Mucosa of descending colon (tissue), 3 donors: ENCODE measurements around the gene PPP1R9B. TPM values are rescaled to one million over a fixed set of nuclear protein-coding genes. Genes with fewer than 3 reads are reported as not detected.

Source experiments
- ATAC-seq: fragments of 200-7000 bp; cut with Tn5 transposase; one replicate; pipeline ENCODE4 v1.9.1; 2020; ENCODE audit warnings: mild to moderate bottlenecking, moderate library complexity
- DNase-seq, 3 donors: peaks; one replicate each; pipeline ENCODE4 v3.0.0-alpha.2; 2020
- H3K36me3 ChIP-seq: fragments of 200-600 bp; one replicate; pipeline ENCODE4 v1.8.0; 2021; ENCODE audit warnings: low read depth, mild to moderate bottlenecking
- H3K4me1 ChIP-seq: fragments of 200-600 bp; one replicate; pipeline ENCODE4 v1.8.0; 2021; ENCODE audit warnings: low read depth, mild to moderate bottlenecking
- H3K4me3 ChIP-seq: fragments of 200-600 bp; one replicate; pipeline ENCODE4 v1.8.0; 2021; ENCODE audit warnings: mild to moderate bottlenecking
- H3K9me3 ChIP-seq: fragments of 200-600 bp; one replicate; pipeline ENCODE4 v1.8.0; 2021; ENCODE audit warnings: mild to moderate bottlenecking
- intact Hi-C, 2 donors: fragments of 100-400 bp; cut with DNase I in 1 of 2; cut with micrococcal nuclease in 1 of 2; formaldehyde crosslinking; loops; one replicate each; pipeline versions ENCODE4 v1.11.0 to v1.11.1; 2022; cut with DNase I, micrococcal nuclease
- total RNA-seq, 3 donors: library from RNA; stranded (reverse); fragmentation: NEBNext Ultra II Directional in 2 of 3; extraction: Animal tissue kit (Norgen Biotek cat#: 25700) in 2 of 3; gene quantifications; one replicate each; pipeline versions ENCODE4 v1.2.1 to v1.2.4, GENCODE V29; 2021 to 2023
- TF ChIP-seq, protein P1 (sequence below): fragments of 200-600 bp; IDR thresholded peaks from one replicate; pipeline ENCODE4 v1.8.0; 2022; ENCODE audit warnings: antibody characterized with exemption, mild to moderate bottlenecking
- donor health status: DM: no; HTN: no; CAD: no; lungs with moderate emphysema.
- donor health status: DM: no; HTN: no; CAD: no.
- donor health status: DM: no; HTN: yes; CAD: no.

The PPP1R9B gene
- total RNA-seq, 3 donors from 2014 or later = 27.3 to 47.5 (median 33.1) TPM

- DNase-seq (peak in 1 of 3 donors; percentile 33), ATAC-seq (no peak)
- H3K4me3 ChIP-seq = no peak overlapping the region
- peaks cover 2% of the 10 kb centered on the region for H3K36me3 ChIP-seq
- TF ChIP-seq, protein P1, sequence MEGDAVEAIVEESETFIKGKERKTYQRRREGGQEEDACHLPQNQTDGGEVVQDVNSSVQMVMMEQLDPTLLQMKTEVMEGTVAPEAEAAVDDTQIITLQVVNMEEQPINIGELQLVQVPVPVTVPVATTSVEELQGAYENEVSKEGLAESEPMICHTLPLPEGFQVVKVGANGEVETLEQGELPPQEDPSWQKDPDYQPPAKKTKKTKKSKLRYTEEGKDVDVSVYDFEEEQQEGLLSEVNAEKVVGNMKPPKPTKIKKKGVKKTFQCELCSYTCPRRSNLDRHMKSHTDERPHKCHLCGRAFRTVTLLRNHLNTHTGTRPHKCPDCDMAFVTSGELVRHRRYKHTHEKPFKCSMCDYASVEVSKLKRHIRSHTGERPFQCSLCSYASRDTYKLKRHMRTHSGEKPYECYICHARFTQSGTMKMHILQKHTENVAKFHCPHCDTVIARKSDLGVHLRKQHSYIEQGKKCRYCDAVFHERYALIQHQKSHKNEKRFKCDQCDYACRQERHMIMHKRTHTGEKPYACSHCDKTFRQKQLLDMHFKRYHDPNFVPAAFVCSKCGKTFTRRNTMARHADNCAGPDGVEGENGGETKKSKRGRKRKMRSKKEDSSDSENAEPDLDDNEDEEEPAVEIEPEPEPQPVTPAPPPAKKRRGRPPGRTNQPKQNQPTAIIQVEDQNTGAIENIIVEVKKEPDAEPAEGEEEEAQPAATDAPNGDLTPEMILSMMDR = no peak
- intact Hi-C loops = loop anchor here in 1 of 2 donors (5.0 to 10.0 kb wide), 2 partner anchors 63 to 215 kb away; no protein-coding TSS in a partner anchor
- H3K4me1 ChIP-seq = no peaks in the 10 kb centered on the region
- no peaks in the 10 kb centered on the region for H3K9me3 ChIP-seq
These were observed 60.4 kb downstream of the PPP1R9B start for GRCh38 chr17:50090071-50090470.

- ATAC-seq (no peak), DNase-seq (no peak)
- Histone ChIP-seq H3K4me3 (no peak overlapping the region), H3K4me1 (no peaks in the 10 kb centered on the region), H3K36me3 (no peaks in the 10 kb centered on the region), H3K9me3 (no peaks in the 10 kb centered on the region)
- TF ChIP-seq, protein P1 = no peak
- intact Hi-C loops = no loop called here
These were observed 61.3 kb downstream of the PPP1R9B start for GRCh38 chr17:50088952-50089825.

DNA sequence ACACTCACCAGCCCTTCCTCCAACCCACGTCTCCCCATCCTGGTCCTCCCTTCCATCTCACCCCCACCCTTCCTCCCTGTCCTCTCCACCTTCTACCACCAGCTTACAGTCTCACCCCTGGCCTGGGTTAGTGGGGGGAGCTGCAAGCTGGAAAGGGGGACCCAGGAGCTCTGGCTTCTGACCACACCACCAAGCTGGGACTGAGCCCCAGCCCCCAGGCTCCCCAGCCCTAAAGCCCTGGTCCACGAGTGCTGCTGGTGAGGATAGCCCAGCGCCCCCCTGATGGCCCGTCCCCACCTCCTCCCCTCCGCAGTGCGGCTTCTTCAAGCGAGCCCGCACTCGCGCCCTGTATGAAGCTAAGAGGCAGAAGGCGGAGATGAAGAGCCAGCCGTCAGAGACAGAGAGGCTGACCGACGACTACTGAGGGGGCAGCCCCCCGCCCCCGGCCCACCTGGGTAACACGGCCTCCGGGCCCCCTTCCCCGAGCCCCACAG is 62.5 kb downstream of the PPP1R9B start:
- no peaks in the 10 kb centered on the region for H3K4me1 ChIP-seq
- intact Hi-C loops = loop anchor here in 1 of 2 donors (2.0 kb wide), 1 partner anchor 61 kb away; no protein-coding TSS in a partner anchor
- no peaks in the 10 kb centered on the region for H3K9me3 ChIP-seq
- TF ChIP-seq, protein P1 = no peak
- peak; percentile 5 for ATAC-seq
- no peak overlapping the region for H3K4me3 ChIP-seq
- peak in 1 of 3 donors; percentile 43 for DNase-seq
- no peaks in the 10 kb centered on the region for H3K36me3 ChIP-seq

DNA sequence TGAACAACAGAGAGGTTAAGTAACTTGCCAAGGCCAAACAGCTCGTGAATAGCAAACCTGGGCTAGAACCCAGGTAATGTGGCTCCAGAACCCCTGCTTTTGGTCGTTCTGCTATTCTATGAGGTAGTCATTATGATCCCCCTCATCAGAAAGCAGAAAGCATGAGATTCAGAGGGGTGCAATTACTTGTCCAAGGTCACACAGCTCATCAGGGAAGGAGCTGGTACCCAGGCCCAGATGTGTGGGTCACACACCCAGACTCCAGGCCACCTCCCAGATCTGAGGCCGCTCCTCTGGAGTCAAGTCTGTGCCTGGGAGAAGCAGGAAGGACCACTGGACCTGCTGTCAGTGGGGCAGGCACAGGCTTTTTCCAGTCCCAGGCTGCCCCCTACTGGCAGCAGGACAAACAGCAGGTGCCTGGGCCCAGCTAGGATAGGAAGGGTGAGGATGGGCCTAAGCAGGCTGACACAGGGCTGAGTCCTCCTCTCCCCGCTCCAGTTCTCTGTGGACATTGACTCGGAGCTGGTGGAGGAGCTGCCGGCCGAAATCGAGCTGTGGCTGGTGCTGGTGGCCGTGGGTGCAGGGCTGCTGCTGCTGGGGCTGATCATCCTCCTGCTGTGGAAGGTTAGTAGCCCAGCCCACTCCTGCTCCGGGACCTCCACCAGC is 63.1 kb downstream of the PPP1R9B start:
- Histone ChIP-seq H3K36me3 (no peaks in the 10 kb centered on the region), H3K4me3 (no peak overlapping the region), H3K9me3 (no peaks in the 10 kb centered on the region), H3K4me1 (no peaks in the 10 kb centered on the region)
- TF ChIP-seq, protein P1 = peak; percentile 96
- intact Hi-C loops = loop anchor here in 1 of 2 donors (2.0 kb wide), 1 partner anchor 61 kb away; no protein-coding TSS in a partner anchor
- DNase-seq = peak; percentile 74 to 86 (median 76)
- peak; percentile 92 for ATAC-seq

Other genes starting within 250 kb of the PPP1R9B start
- gene DLX4, start 181.5 kb downstream of the PPP1R9B start, total RNA-seq = under 1 TPM; 0.14 to 0.60 (median 0.24) TPM
- gene DLX3, start 155.5 kb downstream of the PPP1R9B start, total RNA-seq = under 1 TPM in 1 of 3 donors, not detected in 2; 0.22 TPM
- 100 to 1,000 TPM; 108 to 170 (median 108) TPM for gene ITGA3, start 94.6 kb downstream of the PPP1R9B start, total RNA-seq
- gene PDK2, start 55.3 kb downstream of the PPP1R9B start, total RNA-seq = 10 to 100 TPM; 51.0 to 91.6 (median 72.6) TPM
- 1 to 10 TPM in 2 of 3 donors, under 1 TPM in 1; 0.52 to 2.6 (median 1.2) TPM for gene SAMD14, start 20.5 kb downstream of the PPP1R9B start, total RNA-seq
- gene SGCA, start 15.3 kb upstream of the PPP1R9B start, total RNA-seq = 10 to 100 TPM in 1 of 3 donors, 1 to 10 TPM in 1, under 1 TPM in 1; 0.64 to 30.7 (median 6.8) TPM
- gene COL1A1, start 51.0 kb upstream of the PPP1R9B start, total RNA-seq = 100 to 1,000 TPM in 2 of 3 donors, 10 to 100 TPM in 1; 53.0 to 248 (median 160) TPM
- 1 to 10 TPM; 1.3 to 2.8 (median 2.6) TPM for gene TMEM92, start 123.8 kb upstream of the PPP1R9B start, total RNA-seq
- gene XYLT2, start 195.4 kb upstream of the PPP1R9B start, total RNA-seq = 10 to 100 TPM; 14.7 to 20.0 (median 18.4) TPM
- 10 to 100 TPM; 63.7 to 90.3 (median 80.2) TPM for gene MRPL27, start 222.5 kb upstream of the PPP1R9B start, total RNA-seq
- 1 to 10 TPM in 2 of 3 donors, under 1 TPM in 1; 0.76 to 4.0 (median 1.8) TPM for gene EME1, start 222.6 kb upstream of the PPP1R9B start, total RNA-seq
- 100 to 1,000 TPM in 2 of 3 donors, 10 to 100 TPM in 1; 76.8 to 143 (median 109) TPM for gene LRRC59, start 246.8 kb upstream of the PPP1R9B start, total RNA-seq